Retinal pigment epithelial cell (primary cell): ENCODE measurements around the gene PNN.
"Not testable (repeated sequence)": the region's sequence is repeated elsewhere in the genome, so short reads cannot be mapped to it uniquely, and the experiment has no call there.

Experiments used
- DNase-seq: peaks from one replicate; pipeline ENCODE4 v3.0.0-alpha.2; 2010; ENCODE audit warnings: low read depth
- H3K4me3 ChIP-seq: 2 replicates; pipeline ENCODE4 v1.5.1; 2011; ENCODE audit warnings: mild to moderate bottlenecking, low read length, control low read depth, moderate library complexity
- TF ChIP-seq, protein P1 (sequence below): conservative IDR thresholded peaks from 2 replicates; pipeline ENCODE4 v1.5.1; 2011; ENCODE audit warnings: low read depth, low read length, control low read depth, inconsistent platforms

Gene PNN

DNA sequence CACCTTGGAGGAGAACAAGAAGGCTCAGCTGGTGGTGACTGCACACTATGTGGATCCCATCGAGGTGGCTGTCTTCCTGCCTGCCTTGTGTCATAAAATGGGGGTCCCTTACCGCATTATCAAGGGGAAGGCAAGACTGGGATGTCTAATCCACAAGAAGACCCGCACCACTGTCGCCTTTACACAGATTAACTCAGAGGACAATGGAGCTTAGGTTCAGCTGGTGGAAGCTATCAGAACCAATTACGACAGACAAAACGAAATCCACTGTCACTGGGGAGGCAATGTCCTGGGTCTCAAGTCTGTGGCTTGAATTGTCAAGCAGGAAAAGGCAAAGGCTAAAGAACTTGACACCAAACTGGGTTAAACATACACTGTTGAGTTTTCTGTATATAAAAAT lies 17.6 kb upstream of the PNN start:
- no peak overlapping the region for H3K4me3 ChIP-seq
- no peak for DNase-seq
- TF ChIP-seq, protein P1, sequence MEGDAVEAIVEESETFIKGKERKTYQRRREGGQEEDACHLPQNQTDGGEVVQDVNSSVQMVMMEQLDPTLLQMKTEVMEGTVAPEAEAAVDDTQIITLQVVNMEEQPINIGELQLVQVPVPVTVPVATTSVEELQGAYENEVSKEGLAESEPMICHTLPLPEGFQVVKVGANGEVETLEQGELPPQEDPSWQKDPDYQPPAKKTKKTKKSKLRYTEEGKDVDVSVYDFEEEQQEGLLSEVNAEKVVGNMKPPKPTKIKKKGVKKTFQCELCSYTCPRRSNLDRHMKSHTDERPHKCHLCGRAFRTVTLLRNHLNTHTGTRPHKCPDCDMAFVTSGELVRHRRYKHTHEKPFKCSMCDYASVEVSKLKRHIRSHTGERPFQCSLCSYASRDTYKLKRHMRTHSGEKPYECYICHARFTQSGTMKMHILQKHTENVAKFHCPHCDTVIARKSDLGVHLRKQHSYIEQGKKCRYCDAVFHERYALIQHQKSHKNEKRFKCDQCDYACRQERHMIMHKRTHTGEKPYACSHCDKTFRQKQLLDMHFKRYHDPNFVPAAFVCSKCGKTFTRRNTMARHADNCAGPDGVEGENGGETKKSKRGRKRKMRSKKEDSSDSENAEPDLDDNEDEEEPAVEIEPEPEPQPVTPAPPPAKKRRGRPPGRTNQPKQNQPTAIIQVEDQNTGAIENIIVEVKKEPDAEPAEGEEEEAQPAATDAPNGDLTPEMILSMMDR = no peak

DNA sequence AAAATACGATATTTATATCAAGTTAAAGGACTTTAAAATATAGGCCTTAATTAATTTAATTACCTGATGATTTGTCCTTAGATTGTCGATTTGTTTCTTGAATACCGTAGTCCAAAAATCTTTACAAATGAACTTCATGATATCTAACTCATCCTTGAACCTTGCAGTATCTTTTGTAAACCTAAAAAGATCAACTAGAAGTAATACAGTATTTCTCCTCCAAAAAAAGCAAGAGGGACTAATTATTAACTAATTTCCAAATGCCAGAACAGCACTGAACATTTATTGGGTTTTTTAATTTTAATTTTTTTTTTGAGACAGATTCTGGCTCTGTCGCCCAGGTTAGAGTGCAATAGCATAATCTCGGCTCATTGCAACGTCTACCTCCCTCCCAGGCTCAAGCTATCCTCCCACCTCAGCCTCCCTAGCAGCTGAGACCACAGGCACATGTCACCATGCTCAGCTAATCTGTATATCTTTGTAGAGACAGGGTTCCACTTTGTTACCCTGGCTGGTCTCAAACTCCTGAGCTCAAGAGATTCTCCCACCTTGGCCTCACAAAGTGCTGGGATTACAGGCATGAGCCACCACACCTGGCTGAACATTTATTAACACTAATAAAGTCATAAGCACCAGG lies 16.7 kb upstream of the PNN start:
- no peak for DNase-seq
- H3K4me3 ChIP-seq = no peak overlapping the region
- TF ChIP-seq, protein P1 = no peak

DNA sequence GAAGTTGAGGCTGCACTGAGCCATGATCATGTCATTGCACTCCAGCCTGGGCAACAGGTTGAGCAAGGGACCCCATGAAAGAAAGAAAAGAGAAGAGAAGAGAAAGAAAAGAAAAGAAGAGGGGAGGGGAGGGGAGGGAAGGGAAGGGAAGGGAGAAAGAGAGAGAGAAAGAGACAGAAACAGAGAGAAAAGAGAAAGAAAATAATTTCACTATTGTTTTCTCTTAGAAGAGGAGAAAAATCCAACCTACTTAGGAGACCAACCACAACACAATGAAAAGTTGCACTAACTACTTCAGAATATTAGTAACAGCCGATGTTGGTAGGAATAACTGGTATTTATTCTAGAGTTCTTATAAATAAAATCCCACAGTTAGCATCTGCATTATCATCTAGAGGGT lies 14.6 kb upstream of the PNN start:
- TF ChIP-seq, protein P1 = no peak
- DNase-seq = no peak
- no peak overlapping the region for H3K4me3 ChIP-seq

DNA sequence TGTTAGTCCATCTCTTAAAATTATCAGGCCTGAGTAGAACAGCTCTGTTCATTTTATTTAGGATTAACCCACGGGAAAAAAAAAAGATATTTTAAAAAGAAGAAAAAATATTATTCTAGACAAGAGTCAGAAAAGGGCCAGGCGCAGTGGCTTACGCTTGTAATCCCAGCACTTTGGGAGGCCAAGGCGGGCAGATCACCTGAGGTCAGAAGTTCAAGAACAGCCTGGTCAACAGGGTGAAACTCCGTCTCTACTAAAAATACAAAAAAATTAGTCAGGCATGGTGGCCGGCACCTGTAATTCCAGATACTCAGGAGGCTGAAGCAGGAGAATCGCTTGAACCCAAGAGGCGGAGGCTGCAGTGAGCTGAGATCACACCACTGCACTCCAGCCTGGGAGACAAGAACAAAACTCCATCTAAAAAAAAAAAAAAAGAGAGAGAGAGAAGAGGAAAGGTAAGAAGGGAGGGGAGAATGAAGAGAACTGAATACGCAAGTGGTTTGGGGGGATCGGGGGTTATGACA lies 7.2 kb upstream of the PNN start:
- H3K4me3 ChIP-seq, DNase-seq: not testable (repeated sequence)

DNA sequence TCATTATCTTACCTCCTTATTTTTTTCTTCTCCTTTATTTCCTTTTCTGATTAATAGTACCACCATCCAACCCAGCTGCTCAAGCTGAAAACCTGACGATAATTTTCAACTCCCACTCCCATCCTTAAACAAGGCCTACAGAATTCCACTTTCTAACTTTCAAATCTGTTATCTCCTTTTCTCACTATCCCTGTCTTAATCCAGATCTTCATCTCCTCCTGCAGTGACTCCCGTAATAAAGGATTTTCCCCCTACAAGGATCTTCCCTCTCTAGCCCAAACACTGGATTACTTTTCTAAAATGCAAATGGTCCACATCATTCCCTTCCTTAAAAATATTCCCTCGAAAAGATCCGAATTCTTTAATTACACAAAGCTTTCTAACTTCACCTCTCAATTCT lies 6.5 kb upstream of the PNN start:
- TF ChIP-seq, protein P1 = no peak
- DNase-seq = no peak
- H3K4me3 ChIP-seq = peak overlapping the region; percentile 98

DNA sequence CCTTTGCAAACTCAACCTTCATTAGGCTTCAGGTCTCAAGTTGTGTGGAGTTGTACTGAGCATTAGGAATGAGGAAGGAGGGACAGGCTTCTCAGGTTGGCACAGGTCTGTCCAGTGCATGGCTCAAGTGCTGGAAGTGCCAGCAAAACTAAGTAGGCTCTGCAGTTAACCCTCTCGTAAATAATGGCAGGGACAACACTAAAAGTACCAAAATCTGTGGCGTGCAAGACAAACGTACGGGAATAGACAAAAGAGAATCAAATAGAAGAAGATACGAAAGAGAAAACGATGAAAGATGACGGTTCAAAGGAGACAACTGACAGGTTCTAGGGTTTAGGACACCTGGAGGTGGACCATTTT lies 5.5 kb upstream of the PNN start:
- no peak for DNase-seq
- TF ChIP-seq, protein P1 = no peak
- H3K4me3 ChIP-seq = peak overlapping the region; percentile 98

DNA sequence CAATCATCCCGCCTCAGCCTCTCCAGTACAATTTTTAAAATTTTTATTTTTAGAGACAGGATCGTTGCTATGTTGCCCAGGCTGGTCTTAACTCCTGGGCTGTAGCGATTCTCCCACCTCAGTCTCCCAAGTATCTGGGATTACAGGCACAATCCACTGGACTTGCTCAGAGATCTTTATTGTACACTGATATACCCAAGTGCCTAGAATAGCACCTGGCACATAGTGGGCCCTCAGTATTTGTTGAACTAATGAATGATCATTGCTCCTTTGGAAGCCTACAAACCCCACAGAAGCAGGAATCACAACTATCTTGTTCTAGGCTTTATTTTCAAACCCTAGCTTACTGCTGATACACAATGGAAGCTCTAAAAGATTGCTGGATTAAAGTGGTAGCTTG lies 1.9 kb upstream of the PNN start:
- DNase-seq = no peak
- TF ChIP-seq, protein P1 = no peak

More for the DNA sequence above, 1.9 kb upstream of the PNN start:
- H3K4me3 ChIP-seq = no peak overlapping the region
